ENCODE data around the gene TRAPPC14. TPM values are rescaled to one million over a fixed set of nuclear protein-coding genes. Genes with fewer than 3 reads are reported as not detected.

Gene TRAPPC14
- total and polyA plus RNA-seq, 2 of the 13 experiments (the other 11 are each of a cell fraction or from before 2014, with no cell fraction given) = 4.7 to 9.6 TPM

DNA sequence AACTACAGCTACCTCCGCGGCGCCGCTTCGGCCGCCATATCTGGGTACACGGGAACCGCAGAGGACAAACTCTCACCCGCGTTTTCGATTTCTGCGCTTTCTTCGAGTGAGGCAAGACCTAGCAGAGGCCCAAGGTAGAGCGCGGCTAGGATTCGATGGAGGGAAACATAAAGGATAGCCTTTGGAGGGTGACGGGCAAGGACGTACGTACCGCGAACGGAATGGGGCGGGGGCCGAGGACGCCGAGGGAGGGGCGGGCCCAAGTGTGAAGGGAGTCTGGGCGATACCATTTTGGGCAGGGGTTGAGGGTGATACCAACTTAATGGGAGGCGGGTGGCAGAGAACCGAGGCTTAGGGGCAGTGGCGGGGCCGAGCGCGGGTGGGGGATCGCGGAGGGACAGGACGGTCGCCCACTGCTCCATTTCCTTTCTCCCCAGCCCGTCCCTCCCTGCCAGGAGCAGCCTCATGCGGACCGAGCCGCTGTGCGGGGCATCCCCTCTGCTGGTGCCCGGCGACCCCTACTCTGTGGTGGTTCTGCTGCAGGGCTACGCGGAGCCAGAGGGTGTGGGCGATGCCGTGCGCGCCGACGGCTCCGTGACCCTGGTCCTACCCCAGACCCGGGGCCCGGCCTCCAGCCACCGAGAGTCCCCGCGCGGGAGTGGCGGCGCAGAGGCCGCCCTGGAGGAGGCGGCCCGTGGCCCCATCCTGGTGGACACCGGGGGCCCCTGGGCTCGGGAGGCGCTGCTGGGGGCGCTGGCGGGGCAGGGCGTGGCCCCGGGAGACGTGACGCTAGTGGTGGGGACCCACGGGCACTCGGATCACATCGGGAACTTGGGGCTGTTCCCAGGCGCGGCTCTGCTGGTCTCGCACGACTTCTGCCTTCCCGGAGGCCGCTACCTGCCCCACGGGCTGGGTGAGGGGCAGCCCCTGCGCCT, 31.3 kb downstream of the TRAPPC14 start, which contains the start of gene MBLAC1 (continued):
- TF ChIP-seq IRX3 (CRISPR knock-in tag; IDR thresholded peaks at IDR 0.05; ENCODE audit: borderline replicate concordance, low read depth) (no peak), E2F2 (CRISPR knock-in tag; IDR thresholded peaks at IDR 0.05; ENCODE audit: borderline replicate concordance) (0 out of 2 replicates have a peak, but pooled peaks have one; percentile 48), ZNF101 (CRISPR knock-in tag; IDR thresholded peaks at IDR 0.05; ENCODE audit: borderline replicate concordance, low read depth) (peak; percentile 43; the same call in 1 of the 2 replicates), HOXA3 (CRISPR knock-in tag; IDR thresholded peaks at IDR 0.05) (peak; percentile 73), CENPX (CRISPR knock-in tag; IDR thresholded peaks at IDR 0.05) (no peak), SAFB2 (CRISPR knock-in tag; IDR thresholded peaks at IDR 0.05; ENCODE audit: borderline replicate concordance, low read depth) (no peak), ZNF10 (CRISPR knock-in tag; IDR thresholded peaks at IDR 0.05; ENCODE audit: borderline replicate concordance, low read depth) (no peak), SNAI1 (CRISPR knock-in tag; IDR thresholded peaks at IDR 0.05; ENCODE audit: borderline replicate concordance) (no peak), HOMEZ (CRISPR knock-in tag; IDR thresholded peaks at IDR 0.05; ENCODE audit: low read depth) (no peak), ZNF562 (CRISPR knock-in tag; IDR thresholded peaks at IDR 0.05; ENCODE audit: borderline replicate concordance) (no peak)
- TF ChIP-seq, protein P1, sequence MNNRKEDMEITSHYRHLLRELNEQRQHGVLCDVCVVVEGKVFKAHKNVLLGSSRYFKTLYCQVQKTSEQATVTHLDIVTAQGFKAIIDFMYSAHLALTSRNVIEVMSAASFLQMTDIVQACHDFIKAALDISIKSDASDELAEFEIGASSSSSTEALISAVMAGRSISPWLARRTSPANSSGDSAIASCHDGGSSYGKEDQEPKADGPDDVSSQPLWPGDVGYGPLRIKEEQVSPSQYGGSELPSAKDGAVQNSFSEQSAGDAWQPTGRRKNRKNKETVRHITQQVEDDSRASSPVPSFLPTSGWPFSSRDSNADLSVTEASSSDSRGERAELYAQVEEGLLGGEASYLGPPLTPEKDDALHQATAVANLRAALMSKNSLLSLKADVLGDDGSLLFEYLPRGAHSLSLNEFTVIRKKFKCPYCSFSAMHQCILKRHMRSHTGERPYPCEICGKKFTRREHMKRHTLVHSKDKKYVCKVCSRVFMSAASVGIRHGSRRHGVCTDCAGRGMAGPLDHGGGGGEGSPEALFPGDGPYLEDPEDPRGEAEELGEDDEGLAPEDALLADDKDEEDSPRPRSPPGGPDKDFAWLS (CRISPR knock-in tag; IDR thresholded peaks at IDR 0.05; ENCODE audit: borderline replicate concordance) = no peak
- TF ChIP-seq, protein P2, sequence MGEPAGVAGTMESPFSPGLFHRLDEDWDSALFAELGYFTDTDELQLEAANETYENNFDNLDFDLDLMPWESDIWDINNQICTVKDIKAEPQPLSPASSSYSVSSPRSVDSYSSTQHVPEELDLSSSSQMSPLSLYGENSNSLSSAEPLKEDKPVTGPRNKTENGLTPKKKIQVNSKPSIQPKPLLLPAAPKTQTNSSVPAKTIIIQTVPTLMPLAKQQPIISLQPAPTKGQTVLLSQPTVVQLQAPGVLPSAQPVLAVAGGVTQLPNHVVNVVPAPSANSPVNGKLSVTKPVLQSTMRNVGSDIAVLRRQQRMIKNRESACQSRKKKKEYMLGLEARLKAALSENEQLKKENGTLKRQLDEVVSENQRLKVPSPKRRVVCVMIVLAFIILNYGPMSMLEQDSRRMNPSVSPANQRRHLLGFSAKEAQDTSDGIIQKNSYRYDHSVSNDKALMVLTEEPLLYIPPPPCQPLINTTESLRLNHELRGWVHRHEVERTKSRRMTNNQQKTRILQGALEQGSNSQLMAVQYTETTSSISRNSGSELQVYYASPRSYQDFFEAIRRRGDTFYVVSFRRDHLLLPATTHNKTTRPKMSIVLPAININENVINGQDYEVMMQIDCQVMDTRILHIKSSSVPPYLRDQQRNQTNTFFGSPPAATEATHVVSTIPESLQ (CRISPR knock-in tag; conservative IDR thresholded peaks at IDR 0.05) = no peak
- TF ChIP-seq, protein P3, sequence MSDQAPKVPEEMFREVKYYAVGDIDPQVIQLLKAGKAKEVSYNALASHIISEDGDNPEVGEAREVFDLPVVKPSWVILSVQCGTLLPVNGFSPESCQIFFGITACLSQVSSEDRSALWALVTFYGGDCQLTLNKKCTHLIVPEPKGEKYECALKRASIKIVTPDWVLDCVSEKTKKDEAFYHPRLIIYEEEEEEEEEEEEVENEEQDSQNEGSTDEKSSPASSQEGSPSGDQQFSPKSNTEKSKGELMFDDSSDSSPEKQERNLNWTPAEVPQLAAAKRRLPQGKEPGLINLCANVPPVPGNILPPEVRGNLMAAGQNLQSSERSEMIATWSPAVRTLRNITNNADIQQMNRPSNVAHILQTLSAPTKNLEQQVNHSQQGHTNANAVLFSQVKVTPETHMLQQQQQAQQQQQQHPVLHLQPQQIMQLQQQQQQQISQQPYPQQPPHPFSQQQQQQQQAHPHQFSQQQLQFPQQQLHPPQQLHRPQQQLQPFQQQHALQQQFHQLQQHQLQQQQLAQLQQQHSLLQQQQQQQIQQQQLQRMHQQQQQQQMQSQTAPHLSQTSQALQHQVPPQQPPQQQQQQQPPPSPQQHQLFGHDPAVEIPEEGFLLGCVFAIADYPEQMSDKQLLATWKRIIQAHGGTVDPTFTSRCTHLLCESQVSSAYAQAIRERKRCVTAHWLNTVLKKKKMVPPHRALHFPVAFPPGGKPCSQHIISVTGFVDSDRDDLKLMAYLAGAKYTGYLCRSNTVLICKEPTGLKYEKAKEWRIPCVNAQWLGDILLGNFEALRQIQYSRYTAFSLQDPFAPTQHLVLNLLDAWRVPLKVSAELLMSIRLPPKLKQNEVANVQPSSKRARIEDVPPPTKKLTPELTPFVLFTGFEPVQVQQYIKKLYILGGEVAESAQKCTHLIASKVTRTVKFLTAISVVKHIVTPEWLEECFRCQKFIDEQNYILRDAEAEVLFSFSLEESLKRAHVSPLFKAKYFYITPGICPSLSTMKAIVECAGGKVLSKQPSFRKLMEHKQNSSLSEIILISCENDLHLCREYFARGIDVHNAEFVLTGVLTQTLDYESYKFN (CRISPR knock-in tag; conservative IDR thresholded peaks at IDR 0.05) = peak; percentile 9; the same call in 1 of the 2 replicates

Data from HepG2 (cell line).